MG63 (cell line): ENCODE results near the gene CARD19. TPM values are rescaled to one million over a fixed set of nuclear protein-coding genes. Genes with fewer than 3 reads are reported as not detected.
"Not testable (repeated sequence)": the region's sequence is repeated elsewhere in the genome, so short reads cannot be mapped to it uniquely, and the experiment has no call there.

ENCODE experiments used
- DNase-seq: peaks from one replicate; pipeline ENCODE4 v3.0.0-alpha.2; 2020
- H3K27me3 ChIP-seq: fragments of 250-450 bp; sonication (Bioruptor Pico); 2 replicates; pipeline ENCODE4 v1.5.1; 2020; ENCODE audit warnings: mild to moderate bottlenecking, moderate library complexity
- H3K36me3 ChIP-seq: fragments of 250-450 bp; sonication (Bioruptor Pico); 2 replicates; pipeline ENCODE4 v1.5.1; 2020; ENCODE audit warnings: mild to moderate bottlenecking, moderate library complexity
- H3K4me3 ChIP-seq: fragments of 250-450 bp; sonication (Bioruptor Pico); 2 replicates; pipeline ENCODE4 v1.5.1; 2020; ENCODE audit warnings: mild to moderate bottlenecking, moderate library complexity
- H3K9me3 ChIP-seq: fragments of 250-450 bp; sonication (Bioruptor Pico); 2 replicates; pipeline ENCODE4 v1.5.1; 2020; ENCODE audit warnings: mild to moderate bottlenecking, moderate library complexity
- total RNA-seq: library from RNA; depleted of rRNA; stranded (reverse); fragments of >200 nt; shearing (Covaris generic); gene quantifications from 2 replicates; pipeline ENCODE4 v1.2.3, GENCODE V29; 2014; ENCODE audit warnings: low replicate concordance

Gene CARD19
- total RNA-seq, 1 experiment from 2014 or later, result 103 TPM

DNA sequence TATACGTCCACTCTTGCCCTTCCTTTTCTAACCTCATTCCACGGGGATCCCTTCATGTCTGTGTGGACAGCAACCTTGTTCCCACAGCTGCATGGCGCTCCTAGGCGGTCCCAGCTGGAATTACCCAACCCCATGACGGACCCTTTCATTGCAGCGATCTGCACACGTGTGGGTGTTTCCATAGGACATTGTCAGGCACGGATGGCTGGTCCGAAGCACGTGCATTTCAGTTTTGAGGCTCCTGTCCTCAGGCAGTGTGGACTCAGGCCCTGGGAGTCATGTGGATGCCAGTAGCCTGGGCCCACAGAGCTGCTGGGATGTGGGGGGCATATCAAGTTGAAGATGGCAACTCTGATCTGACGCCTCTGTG is 15.0 kb downstream of the CARD19 start:
- no peak for DNase-seq
- Histone ChIP-seq H3K4me3 (no peak overlapping the region), H3K36me3 (peaks cover 15% of the 10 kb centered on the region), H3K27me3 (no peaks in the 10 kb centered on the region), H3K9me3 (no peaks in the 10 kb centered on the region)

DNA sequence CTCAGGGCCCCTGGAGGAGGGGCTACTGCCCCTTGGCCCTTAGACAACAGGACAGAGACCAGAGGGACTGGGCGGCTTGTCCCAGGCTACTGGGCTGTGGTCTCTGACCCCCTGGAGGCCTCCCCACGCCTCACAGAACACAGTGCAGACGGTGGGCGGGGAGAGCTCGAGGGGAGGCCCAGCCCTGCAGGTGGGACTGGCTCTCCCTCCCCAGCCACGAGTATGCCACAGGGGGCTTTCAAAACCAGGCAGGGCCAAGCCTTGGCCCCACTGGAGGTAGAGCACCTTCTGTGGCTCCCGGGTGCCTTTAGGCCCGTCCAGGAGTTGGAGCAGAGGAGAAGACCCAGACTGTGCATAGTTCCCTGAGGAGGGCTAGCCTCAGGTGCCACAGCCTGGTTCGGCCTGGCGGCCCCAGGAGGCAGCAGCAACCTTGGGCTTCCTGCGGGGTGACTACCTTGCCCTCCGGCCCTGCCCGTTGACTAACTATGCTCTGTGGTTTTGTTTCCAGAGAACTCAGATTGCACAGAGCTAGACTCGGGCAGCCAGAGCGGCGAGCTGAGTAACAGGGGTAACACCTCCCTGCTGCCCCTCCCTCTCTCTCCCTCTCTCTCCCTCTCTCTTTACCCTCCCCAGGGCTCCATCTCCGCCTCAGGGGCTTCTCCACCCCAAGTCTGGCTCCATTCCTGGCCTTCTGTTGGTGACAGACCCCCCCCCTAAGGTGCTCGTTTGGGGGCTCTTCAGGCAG is 15.5 kb downstream of the CARD19 start:
- no peaks in the 10 kb centered on the region for H3K27me3 ChIP-seq
- DNase-seq, result no peak
- H3K9me3 ChIP-seq, result no peaks in the 10 kb centered on the region
- peaks cover 15% of the 10 kb centered on the region for H3K36me3 ChIP-seq
- no peak overlapping the region for H3K4me3 ChIP-seq

DNA sequence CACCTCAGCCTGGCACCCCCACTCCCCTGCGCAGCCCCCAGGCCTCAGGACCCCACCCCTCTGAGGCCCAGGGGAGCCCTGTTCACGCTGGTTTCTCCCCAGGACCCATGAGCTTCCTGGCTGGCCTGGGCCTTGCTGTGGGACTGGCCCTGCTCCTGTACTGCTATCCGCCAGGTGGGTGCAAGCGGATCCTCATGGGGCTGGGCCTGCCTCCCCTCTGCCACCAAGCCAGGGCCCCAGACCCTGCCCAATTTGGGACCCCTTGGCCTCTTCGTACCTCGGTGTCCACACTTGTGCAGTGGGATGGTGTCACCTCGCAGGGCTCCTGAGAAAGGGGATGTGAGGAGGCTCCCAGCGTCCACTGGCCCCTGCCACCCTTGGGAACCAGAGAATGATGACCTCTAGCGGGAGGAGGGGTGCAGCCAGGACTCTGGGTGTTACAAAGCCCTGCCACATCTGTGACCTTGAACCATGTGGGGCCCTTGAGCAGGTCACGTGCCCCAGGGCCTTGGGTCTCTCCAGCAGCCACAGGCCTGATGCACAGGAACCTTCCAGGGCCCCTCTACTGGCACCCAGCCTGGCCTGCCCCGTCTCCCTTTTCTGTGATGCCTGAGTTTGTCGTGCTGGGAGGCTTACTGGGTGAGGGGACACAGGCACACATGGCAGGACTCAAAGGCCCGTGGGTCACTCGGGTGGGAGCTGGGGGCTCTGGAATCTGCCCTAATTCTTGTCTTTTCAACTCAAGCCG is 16.3 kb downstream of the CARD19 start:
- no peaks in the 10 kb centered on the region for H3K27me3 ChIP-seq
- H3K36me3 ChIP-seq, result peaks cover 15% of the 10 kb centered on the region
- H3K4me3 ChIP-seq, result no peak overlapping the region
- DNase-seq, result no peak
- no peaks in the 10 kb centered on the region for H3K9me3 ChIP-seq

DNA sequence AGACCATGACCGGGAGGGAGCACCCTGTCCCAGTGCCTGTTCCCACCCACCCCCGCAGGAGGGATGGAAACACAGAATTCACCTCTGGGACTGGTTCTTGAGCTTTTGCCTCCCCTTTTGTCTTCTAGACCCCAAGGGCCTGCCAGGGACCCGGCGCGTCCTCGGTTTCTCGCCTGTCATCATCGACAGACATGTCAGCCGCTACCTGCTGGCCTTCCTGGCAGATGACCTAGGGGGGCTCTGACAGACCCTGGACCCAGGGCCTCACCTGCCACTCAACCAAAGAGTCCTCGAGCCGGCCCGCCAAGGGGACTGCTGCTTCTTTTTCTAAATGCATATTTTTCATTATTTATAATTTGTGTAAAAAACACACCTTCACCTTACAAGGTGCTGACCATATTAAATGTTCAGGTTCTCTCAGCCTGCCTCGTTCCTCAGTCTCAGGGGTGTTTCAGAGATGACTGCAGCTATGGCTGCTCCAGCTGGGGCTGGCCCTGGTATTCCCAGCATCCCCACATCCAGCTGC is 16.9 kb downstream of the CARD19 start:
- DNase-seq, result no peak
- no peaks in the 10 kb centered on the region for H3K9me3 ChIP-seq
- H3K4me3 ChIP-seq, result no peak overlapping the region
- no peaks in the 10 kb centered on the region for H3K27me3 ChIP-seq
- peaks cover 15% of the 10 kb centered on the region for H3K36me3 ChIP-seq

DNA sequence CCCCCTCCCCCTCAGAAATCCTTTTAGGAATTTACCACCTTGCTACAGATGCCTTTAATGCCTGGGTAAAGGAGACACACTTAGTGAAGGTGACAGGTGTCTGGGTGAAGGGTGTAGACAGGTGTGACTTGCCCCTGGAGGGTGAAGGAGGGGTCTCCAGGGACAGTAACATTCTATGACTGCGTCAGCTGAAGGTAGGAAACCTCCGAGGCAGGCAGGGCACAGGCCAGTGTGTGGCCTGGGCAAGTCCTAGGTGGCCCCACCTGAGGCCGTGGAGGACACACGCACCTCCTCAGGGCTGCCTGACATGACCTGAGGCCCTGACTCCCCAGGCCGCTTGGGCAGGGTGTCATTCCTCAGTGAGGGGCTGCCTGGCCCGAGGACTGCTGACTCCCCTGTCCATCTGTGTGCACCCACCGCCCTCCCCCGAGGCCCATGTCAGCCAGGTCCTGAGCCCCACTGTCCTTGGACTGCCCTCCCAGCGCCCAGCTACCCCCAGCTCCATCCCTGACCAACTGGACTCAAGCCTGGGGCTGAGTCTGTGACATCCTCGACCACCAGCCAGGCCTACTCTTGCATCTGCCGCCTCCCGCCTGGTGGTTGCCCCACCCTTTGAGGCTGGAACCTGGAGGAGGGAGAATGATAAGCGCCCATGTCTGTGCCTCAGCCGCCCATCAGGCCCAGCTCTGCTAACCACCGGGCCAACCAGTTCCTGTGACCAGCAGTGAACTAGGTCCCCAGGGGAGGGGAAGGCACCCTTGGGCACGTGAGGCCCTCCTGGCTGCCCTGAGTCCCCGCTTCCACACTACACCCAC is 18.4 kb downstream of the CARD19 start:
- H3K4me3 ChIP-seq, result no peak overlapping the region
- peaks cover 11% of the 10 kb centered on the region for H3K36me3 ChIP-seq
- H3K9me3 ChIP-seq, result no peaks in the 10 kb centered on the region
- DNase-seq, result no peak
- H3K27me3 ChIP-seq, result no peaks in the 10 kb centered on the region

DNA sequence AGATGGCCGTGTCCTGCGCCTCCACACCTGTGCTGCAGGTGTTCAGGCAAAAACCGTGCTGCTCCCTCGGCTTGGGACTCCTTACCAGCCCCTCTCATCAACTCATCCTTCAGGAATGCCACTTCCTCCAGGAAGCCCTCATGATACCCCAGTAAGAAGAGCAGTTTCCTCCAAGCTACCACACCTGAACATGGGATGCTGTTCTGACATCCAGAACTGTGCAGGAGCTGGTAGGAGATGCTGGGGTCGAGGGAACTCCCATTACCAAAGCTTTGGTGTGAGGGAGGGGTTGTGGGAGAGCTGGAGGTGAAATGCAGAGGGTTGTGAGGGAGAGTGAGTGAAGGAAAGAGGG is 18.9 kb downstream of the CARD19 start:
- Histone ChIP-seq H3K4me3 (no peak overlapping the region), H3K27me3 (no peaks in the 10 kb centered on the region), H3K9me3 (no peaks in the 10 kb centered on the region), H3K36me3 (peaks cover 6% of the 10 kb centered on the region; the same call in 1 of the 2 replicates)
- no peak for DNase-seq

DNA sequence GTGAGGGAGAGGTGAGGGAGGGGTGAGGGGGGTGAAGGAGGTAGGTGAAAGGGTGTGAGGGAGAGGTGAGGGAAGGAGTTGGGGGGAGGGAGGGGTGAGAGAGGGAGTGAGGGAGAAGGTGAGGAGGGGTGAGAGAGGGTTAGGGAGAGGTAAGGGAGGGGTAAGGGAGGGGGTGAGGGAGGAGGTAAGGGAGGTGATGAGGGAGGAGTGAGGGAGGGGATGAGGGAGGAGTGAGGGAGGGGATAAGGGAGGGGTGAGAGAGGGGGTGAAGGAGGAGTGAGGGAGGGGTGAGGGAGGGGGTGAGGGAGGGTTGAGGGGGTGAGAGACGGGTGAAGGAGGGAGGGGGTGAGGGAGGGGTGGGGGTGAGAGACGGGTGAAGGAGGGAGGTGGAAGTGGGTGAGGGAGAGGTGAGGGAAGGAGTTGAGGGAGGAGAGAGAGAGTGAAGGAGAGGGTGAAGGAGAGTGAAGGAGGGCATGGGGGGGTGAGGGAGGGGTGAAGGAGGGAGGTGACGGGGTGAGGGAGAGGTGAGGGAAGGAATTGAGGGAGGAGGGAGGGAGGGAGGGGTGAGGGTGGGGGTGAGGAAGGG is 19.6 kb downstream of the CARD19 start:
- no peaks in the 10 kb centered on the region for H3K9me3 ChIP-seq
- no peak for DNase-seq
- H3K4me3 ChIP-seq, result no peak overlapping the region
- H3K27me3 ChIP-seq, result no peaks in the 10 kb centered on the region
- H3K36me3 ChIP-seq, result peaks cover 8% of the 10 kb centered on the region

DNA sequence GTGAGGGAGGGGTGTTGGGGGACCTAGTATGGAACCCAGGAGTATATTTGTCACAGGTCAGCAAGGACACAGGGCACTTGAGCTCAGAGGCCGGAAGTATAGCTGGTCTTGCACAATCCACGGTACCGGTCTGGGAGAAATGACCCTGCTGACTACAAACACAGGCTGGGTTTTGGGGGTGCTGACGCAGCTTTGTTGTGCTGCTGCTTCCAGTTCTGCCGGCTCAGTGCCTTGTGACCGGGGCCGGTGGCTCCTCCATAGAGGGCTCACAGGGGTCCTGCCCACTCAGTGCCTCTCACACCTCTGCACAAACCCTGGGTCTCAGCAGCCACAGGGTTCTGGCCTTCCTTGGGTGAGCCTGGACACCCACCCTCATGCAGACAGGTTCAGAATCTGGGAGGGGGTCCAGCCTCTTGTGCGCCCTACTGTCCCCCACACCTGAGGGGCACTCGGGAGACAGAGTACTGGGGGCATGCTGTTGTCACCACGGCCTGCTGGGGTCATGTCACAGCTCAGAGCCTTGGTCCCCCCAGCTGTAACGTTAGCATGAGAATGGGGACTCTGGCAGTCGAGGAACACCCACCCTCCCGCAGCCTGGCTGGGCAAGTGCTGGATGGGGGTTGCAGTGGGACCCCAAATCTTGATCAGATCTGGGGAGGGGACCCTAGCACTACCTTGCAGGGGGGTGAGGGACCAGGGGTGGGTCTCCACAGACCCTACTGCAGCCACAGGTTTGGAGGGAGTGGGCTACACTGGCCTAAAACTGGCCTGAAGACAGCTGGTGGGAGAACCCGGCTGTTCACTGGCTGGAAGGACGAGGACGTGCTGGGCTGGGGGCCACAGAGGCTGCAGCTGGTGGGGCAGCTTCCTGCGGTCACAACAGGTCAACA is 20.3 kb downstream of the CARD19 start:
- DNase-seq, result no peak
- Histone ChIP-seq H3K9me3 (no peaks in the 10 kb centered on the region), H3K4me3 (no peak overlapping the region), H3K27me3 (no peaks in the 10 kb centered on the region), H3K36me3 (peaks cover 2% of the 10 kb centered on the region)

DNA sequence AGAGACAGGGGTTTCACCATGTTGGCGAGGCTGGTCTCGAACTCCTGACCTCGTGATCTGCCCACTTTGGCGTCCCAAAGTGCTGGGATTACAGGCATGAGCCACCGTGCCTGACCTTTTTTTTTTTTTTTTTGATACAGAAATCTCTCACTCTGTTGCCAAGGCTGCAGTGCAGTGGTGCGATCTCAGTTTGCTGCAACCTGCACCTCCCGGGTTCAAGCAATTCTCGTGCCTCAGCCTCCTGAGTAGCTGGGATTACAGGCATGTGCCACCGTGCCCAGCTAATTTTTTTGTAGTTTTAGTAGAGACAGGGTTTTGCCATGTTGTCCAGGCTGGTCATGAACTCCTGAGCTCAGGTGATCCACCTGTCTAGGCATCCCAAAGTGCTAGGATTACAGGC is 21.5 kb downstream of the CARD19 start:
- H3K9me3 ChIP-seq, H3K4me3 ChIP-seq, DNase-seq, H3K27me3 ChIP-seq, H3K36me3 ChIP-seq: not testable (repeated sequence)

DNA sequence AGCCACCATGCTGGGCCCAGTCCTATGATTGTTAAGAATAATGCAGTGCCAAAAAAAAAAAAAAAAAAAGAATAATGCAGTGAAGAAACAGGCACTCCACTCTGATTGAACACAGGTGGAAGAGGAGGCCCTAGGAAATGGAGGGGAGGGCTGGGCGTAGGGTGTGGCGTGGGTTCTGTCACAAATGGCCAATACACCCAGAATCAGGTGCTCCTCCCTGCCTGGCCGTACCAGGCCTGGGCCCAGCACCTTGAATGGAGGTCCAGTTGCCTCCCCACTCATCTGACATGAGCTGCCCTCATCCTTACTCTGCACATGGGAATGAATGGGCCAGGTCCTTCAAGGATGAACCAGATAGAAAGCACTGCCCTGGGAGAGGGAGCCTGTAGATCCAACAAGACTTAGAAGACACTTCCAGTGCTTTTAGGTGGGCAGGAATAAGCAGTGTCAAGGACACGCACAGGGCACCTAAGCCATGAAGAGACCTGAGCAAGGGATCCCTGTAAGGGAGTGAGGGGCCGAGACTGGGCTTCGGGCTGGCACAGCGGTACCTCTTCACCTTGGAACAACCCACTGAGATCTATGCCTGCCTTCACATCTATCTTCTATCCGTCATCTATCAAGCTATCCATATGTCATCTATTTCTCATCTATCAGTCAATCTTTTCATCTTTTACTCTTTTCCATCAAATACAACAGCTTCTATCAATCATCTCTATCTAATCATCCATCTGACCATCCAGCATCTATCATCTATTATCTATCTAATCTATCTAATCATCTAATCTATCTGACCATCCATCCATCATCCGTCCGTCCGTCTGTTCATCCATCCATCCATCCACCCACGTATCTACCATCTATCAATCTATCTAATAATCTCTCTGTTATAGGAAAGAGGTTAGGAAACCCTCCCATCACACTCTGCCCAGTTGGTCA is 22.2 kb downstream of the CARD19 start:
- Histone ChIP-seq H3K4me3 (no peak overlapping the region), H3K27me3 (no peaks in the 10 kb centered on the region), H3K9me3 (no peaks in the 10 kb centered on the region), H3K36me3 (peaks cover 2% of the 10 kb centered on the region; the same call in 1 of the 2 replicates)
- no peak for DNase-seq

DNA sequence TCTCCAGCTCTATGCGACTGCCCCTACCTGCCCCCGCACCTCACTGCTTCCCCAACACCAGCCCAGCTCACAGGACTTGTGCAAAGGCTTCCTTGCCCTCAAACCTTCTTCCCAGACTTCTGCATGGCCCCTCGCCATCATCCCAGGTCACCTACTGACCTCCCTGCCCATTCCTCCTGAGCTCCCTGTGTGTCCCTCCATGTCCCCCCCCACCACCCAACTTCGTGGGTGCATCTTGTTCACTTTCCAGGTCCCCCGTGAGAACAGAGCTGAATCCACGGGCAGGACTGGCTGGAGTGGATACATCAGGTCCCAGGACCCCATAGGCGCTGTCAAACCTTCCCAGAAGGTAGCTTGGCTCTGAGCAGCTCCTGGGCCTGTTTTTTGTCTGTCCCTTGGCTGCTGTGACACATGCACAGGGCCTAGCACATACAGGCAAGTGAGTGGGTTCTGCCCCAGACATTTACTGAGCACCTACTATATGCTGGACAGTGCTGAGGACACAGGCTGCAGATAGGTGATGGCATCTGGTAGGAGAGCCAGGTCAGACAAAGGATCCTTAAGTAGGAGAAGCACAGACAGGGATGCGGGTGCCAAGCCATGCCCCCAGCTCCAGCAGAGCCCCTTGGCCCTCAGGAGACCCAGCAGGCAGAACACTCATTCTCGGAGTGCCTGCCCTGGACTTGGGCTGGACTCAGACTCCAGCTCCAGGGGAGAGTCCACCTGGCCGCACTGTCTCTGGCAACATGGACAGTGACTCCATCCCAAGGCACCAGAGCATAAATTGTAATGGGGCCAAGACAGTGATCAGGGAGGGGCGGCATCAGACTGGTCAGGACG is 23.1 kb downstream of the CARD19 start:
- peaks cover 2% of the 10 kb centered on the region; the same call in 1 of the 2 replicates for H3K36me3 ChIP-seq
- no peak overlapping the region for H3K4me3 ChIP-seq
- DNase-seq, result no peak
- H3K27me3 ChIP-seq, result no peaks in the 10 kb centered on the region
- H3K9me3 ChIP-seq, result no peaks in the 10 kb centered on the region

DNA sequence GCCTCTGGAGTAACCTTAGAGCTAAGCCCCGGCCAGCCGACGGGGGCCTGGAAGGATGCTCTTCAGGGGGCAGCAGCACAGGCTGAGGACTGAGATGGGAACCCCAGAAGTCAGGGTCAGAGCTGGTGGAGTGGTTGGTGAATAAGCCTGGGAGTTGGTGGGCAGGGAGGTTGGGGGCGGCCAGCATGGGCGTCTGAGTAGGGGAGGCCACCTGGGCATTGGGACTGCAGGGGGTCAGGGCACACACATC is 23.6 kb downstream of the CARD19 start:
- H3K36me3 ChIP-seq, result peaks cover 2% of the 10 kb centered on the region
- H3K9me3 ChIP-seq, result no peaks in the 10 kb centered on the region
- no peak overlapping the region for H3K4me3 ChIP-seq
- DNase-seq, result no peak
- H3K27me3 ChIP-seq, result no peaks in the 10 kb centered on the region

DNA sequence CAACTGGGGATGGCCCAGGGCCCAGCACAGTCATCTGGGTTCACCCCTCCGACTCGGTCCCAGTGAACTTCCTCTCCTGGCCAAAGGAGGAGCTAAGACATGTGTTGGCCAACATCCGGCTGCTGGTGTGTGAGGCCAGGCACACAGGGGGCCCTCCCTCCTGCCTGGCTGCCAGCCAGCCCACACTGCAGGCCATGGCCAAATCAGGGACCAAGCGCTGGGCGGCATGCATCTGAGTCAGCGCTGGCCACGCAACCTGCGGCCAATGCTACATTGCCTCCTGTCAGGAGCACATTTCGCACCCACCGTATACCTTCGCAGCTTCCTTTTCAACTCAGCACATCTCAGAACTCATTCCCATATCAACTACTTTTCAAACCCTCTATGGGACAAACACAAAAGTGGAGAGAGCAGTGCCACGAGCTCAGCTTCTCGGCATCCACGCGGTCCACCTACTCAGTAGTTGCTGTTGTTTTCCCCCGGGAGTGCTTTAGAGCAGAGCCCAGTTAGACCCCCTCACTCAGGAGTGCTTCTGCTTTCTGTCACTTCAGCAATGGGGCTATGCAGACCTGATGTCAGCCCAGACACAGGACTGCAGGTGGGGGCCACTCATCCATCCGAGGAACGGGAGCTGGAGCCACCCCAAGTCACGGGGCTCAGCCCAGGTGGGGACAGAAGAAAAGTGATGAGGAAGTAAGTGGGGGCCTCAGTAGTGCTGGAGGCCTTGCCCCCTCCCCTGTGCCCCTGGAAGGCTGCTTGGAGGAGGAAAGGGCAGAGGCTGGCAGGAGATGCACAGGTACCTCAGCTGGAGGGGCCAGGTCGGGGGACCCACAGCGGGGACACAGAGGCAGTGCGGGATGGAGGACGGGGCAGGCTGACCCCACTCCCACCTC is 24.2 kb downstream of the CARD19 start:
- Histone ChIP-seq H3K4me3 (no peak overlapping the region), H3K27me3 (no peaks in the 10 kb centered on the region)

DNA sequence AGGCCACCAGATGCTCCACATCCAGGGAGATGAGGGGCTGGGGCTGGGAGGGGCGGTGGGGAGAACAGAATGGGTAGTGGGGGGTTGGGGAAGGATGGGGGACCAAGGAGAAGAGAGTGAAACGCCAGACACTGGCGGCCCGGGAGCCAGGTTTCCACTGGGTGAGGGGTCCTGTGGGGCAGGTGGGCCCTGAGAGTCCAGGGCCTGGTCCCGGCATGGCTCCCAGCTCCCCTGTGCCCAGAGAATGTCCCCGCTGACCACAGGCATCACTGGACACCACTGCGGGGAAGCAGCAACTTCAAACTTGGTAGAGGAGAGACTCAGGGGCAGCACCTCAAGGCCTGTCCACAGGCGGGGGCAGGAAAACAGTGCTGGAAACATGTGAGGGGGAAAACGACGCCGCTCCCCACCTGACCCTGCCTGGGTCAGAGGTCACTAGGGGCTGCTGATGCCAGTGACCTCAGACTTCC is 24.9 kb downstream of the CARD19 start:
- no peaks in the 10 kb centered on the region for H3K27me3 ChIP-seq
- DNase-seq, result no peak
- no peaks in the 10 kb centered on the region for H3K9me3 ChIP-seq

More for the DNA sequence above, 24.2 kb downstream of the CARD19 start:
- peak; percentile 97 for DNase-seq
- Histone ChIP-seq H3K9me3 (no peaks in the 10 kb centered on the region), H3K36me3 (peaks cover 6% of the 10 kb centered on the region)

More for the DNA sequence above, 24.9 kb downstream of the CARD19 start:
- H3K4me3 ChIP-seq, result no peak overlapping the region
- peaks cover 11% of the 10 kb centered on the region for H3K36me3 ChIP-seq
